Parathyroid adenoma (tissue), 2 donors: ENCODE data around the gene C8A.

Source experiments
- H2AFZ ChIP-seq: fragments of 300-600 bp; sonication (generic); one replicate; pipeline ENCODE4 v1.7.0; 2017; ENCODE audit warnings: antibody characterized with exemption, mild to moderate bottlenecking
- H3K27ac ChIP-seq: fragments of 300-600 bp; sonication (generic); one replicate; pipeline ENCODE4 v1.7.0; 2017
- H3K27me3 ChIP-seq: fragments of 300-600 bp; sonication (generic); one replicate; pipeline ENCODE4 v1.7.0; 2017; ENCODE audit warnings: low read length; ENCODE audit not compliant: control insufficient read depth, insufficient read depth
- H3K36me3 ChIP-seq: fragments of 300-600 bp; sonication (generic); one replicate; pipeline ENCODE4 v1.7.0; 2017; ENCODE audit warnings: low read length; ENCODE audit not compliant: control insufficient read depth, insufficient read depth
- H3K4me1 ChIP-seq: fragments of 300-600 bp; sonication (generic); one replicate; pipeline ENCODE4 v1.7.0; 2017; ENCODE audit warnings: control low read depth
- H3K4me2 ChIP-seq: fragments of 300-600 bp; sonication (generic); one replicate; pipeline ENCODE4 v1.7.0; 2017; ENCODE audit warnings: low read length
- H3K4me3 ChIP-seq: fragments of 300-600 bp; sonication (generic); one replicate; pipeline ENCODE4 v1.7.0; 2017; ENCODE audit warnings: low read depth, low read length
- H3K79me2 ChIP-seq: fragments of 300-600 bp; sonication (generic); one replicate; pipeline ENCODE4 v1.7.0; 2017; ENCODE audit warnings: control low read depth
- H3K9ac ChIP-seq: fragments of 300-600 bp; sonication (generic); one replicate; pipeline ENCODE4 v1.7.0; 2017; ENCODE audit warnings: mild to moderate bottlenecking
- H3K9me3 ChIP-seq: fragments of 300-600 bp; sonication (generic); one replicate; pipeline ENCODE4 v1.7.0; 2017; ENCODE audit warnings: low read length; ENCODE audit not compliant: control insufficient read depth
- TF ChIP-seq, protein P1 (sequence below): fragments of 300-600 bp; sonication (generic); IDR thresholded peaks from one replicate; pipeline ENCODE4 v1.7.0; 2017; ENCODE audit warnings: antibody characterized with exemption, mild to moderate bottlenecking
- donor health status: primary hyperparathyroidism.

Gene C8A

GRCh38 chr1:56912325-56912724 is 57.7 kb downstream of the C8A start:
- no peak overlapping the region for H3K9ac ChIP-seq
- H3K9me3 ChIP-seq: no peaks in the 10 kb centered on the region
- no peaks in the 10 kb centered on the region for H3K79me2 ChIP-seq
- H2AFZ ChIP-seq: no peak overlapping the region
- no peak overlapping the region for H3K27ac ChIP-seq
- H3K36me3 ChIP-seq: no peaks in the 10 kb centered on the region
- TF ChIP-seq, protein P1, sequence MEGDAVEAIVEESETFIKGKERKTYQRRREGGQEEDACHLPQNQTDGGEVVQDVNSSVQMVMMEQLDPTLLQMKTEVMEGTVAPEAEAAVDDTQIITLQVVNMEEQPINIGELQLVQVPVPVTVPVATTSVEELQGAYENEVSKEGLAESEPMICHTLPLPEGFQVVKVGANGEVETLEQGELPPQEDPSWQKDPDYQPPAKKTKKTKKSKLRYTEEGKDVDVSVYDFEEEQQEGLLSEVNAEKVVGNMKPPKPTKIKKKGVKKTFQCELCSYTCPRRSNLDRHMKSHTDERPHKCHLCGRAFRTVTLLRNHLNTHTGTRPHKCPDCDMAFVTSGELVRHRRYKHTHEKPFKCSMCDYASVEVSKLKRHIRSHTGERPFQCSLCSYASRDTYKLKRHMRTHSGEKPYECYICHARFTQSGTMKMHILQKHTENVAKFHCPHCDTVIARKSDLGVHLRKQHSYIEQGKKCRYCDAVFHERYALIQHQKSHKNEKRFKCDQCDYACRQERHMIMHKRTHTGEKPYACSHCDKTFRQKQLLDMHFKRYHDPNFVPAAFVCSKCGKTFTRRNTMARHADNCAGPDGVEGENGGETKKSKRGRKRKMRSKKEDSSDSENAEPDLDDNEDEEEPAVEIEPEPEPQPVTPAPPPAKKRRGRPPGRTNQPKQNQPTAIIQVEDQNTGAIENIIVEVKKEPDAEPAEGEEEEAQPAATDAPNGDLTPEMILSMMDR: no peak
- no peak overlapping the region for H3K4me3 ChIP-seq
- H3K4me2 ChIP-seq: no peak overlapping the region
- no peaks in the 10 kb centered on the region for H3K4me1 ChIP-seq
- no peaks in the 10 kb centered on the region for H3K27me3 ChIP-seq

- no peaks in the 10 kb centered on the region for H3K9me3 ChIP-seq
- H3K4me3 ChIP-seq: no peak overlapping the region
- H3K36me3 ChIP-seq: no peaks in the 10 kb centered on the region
- TF ChIP-seq, protein P1: no peak
- H3K79me2 ChIP-seq: no peaks in the 10 kb centered on the region
- H2AFZ ChIP-seq: no peak overlapping the region
- H3K9ac ChIP-seq: no peak overlapping the region
- H3K4me2 ChIP-seq: no peak overlapping the region
- H3K27me3 ChIP-seq: no peaks in the 10 kb centered on the region
- no peaks in the 10 kb centered on the region for H3K4me1 ChIP-seq
- H3K27ac ChIP-seq: no peak overlapping the region
Measured at GRCh38 chr1:56915960-56916359, 61.4 kb downstream of the C8A start.

GRCh38 chr1:56916630-56917029 is 62.0 kb downstream of the C8A start:
- Histone ChIP-seq H3K36me3 (no peaks in the 10 kb centered on the region), H3K4me2 (no peak overlapping the region), H3K4me3 (no peak overlapping the region), H2AFZ (no peak overlapping the region), H3K4me1 (no peaks in the 10 kb centered on the region), H3K9me3 (no peaks in the 10 kb centered on the region), H3K79me2 (no peaks in the 10 kb centered on the region), H3K9ac (no peak overlapping the region), H3K27me3 (no peaks in the 10 kb centered on the region), H3K27ac (no peak overlapping the region)
- TF ChIP-seq, protein P1: no peak

DNA sequence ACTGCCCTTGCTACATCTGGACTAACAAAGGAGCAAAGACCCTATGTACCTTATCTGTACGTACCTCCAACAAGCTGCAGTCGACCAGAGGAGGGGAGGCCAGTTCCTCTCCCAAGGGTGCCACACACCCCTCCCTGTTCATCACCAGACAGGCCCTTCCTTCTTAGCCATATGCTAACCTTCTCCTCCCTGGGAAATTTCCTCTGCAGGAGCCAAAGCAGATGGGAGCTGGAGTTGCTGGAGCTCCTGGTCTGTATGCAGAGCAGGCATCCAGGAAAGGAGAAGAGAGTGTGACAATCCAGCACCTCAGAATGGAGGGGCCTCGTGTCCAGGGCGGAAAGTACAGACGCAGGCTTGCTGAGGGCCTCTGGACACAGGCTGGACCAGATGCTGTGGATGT is 62.8 kb downstream of the C8A start:
- Histone ChIP-seq H3K4me2 (no peak overlapping the region), H3K4me3 (no peak overlapping the region), H3K9ac (no peak overlapping the region), H3K36me3 (no peaks in the 10 kb centered on the region), H3K27me3 (no peaks in the 10 kb centered on the region), H3K9me3 (no peaks in the 10 kb centered on the region), H3K4me1 (no peaks in the 10 kb centered on the region), H2AFZ (no peak overlapping the region), H3K79me2 (no peaks in the 10 kb centered on the region), H3K27ac (no peak overlapping the region)
- TF ChIP-seq, protein P1: no peak

GRCh38 chr1:56920591-56921001 is 66.0 kb downstream of the C8A start:
- no peak overlapping the region for H3K9ac ChIP-seq
- H3K36me3 ChIP-seq: no peaks in the 10 kb centered on the region
- no peak overlapping the region for H3K27ac ChIP-seq
- H2AFZ ChIP-seq: no peak overlapping the region
- H3K4me3 ChIP-seq: no peak overlapping the region
- TF ChIP-seq, protein P1: no peak
- H3K79me2 ChIP-seq: no peaks in the 10 kb centered on the region
- no peak overlapping the region for H3K4me2 ChIP-seq
- no peaks in the 10 kb centered on the region for H3K27me3 ChIP-seq
- no peaks in the 10 kb centered on the region for H3K9me3 ChIP-seq
- no peaks in the 10 kb centered on the region for H3K4me1 ChIP-seq
